ENCODE measurements around the gene RGS9.

RGS9 gene

DNA sequence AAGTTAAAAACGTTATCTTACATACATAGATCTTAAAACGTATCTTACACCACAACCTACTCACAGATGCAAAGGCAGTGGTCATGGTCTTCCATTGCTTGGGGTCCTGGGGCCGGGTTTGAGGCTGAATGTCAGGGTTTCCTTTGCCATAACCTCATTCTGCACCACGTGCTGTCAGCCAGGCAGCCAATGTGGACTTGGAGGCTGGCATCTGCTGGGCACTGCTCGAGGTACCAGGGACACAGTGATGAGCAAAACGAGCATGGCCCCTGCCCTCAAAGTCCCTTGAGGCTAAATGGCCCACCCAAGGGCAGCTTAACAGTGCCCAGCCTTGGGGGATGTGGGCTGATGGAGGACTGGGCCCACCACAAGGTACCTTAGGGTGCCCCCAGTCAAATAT is 35.8 kb upstream of the RGS9 start:
- Histone ChIP-seq H3K9me3 (replicated peaks; ENCODE audit: insufficient read depth, low read length) (no peaks in the 10 kb centered on the region), H3F3A (ENCODE audit: insufficient read depth, low read length) (peaks cover 8% of the 10 kb centered on the region), H3K36me3 (replicated peaks; ENCODE audit: insufficient read depth, low read length) (no peaks in the 10 kb centered on the region), H3K4me1 (ENCODE audit: low read length) (no peaks in the 10 kb centered on the region), H3K9me2 (replicated peaks; ENCODE audit: insufficient read depth, low read length) (no peaks in the 10 kb centered on the region), H3K27me3 (replicated peaks; ENCODE audit: insufficient read depth, low read length) (no peaks in the 10 kb centered on the region), H3K4me2 (ENCODE audit: low read depth, low read length) (peak overlapping the region; percentile 95), H3K79me2 (ENCODE audit: low read length) (no peaks in the 10 kb centered on the region), H3K27ac (ENCODE audit: low read length) (no peak overlapping the region), H3K4me3 (ENCODE audit: low read length) (peak overlapping the region; percentile 67), H3K9ac (ENCODE audit: low read length) (peak overlapping the region; percentile 66; the same call in 1 of the 2 replicates), H4K20me1 (ENCODE audit: insufficient read depth, low read length) (no peaks in the 10 kb centered on the region), H2AFZ (ENCODE audit: low read length) (peak overlapping the region; percentile 87)
- TF ChIP-seq EZH2 (optimal IDR thresholded peaks at IDR 0.05; ENCODE audit: low read depth, low read length), result no peak
- DNase-seq, result no peak

DNA sequence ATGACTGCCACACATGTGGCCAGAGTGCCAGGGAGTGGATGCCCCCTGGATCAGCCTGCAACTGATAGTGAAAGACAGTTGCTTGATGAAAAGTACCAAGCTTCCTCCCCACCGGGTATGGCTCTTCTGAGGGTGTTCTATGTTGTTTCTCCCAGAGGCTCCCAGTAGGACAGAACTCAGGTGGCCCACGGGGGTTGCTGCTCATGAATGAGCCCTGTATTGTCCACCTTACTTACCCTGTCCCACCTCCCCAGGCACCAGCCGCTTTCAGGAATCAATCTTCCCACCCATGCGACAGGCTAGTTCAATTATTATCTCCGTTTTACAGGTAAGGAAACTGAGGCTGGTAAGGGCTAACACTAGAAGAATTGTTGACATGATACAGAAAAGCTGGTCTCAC is 34.9 kb upstream of the RGS9 start:
- no peak overlapping the region for H3K9ac ChIP-seq (ENCODE audit: low read length)
- no peak for TF ChIP-seq EZH2phosphoT487 (IDR thresholded peaks at IDR 0.05; ENCODE audit: low read length)
- H3K4me3 ChIP-seq (ENCODE audit: low read length), result no peak overlapping the region
- no peaks in the 10 kb centered on the region for H3K27me3 ChIP-seq (replicated peaks; ENCODE audit: insufficient read depth, low read length)
- H4K20me1 ChIP-seq (ENCODE audit: insufficient read depth, low read length), result no peaks in the 10 kb centered on the region
- no peak overlapping the region for H3K4me2 ChIP-seq (ENCODE audit: low read depth, low read length)
- no peaks in the 10 kb centered on the region for H3K36me3 ChIP-seq (replicated peaks; ENCODE audit: insufficient read depth, low read length)
- no peaks in the 10 kb centered on the region for H3K79me2 ChIP-seq (ENCODE audit: low read length)
- no peak for DNase-seq
- no peaks in the 10 kb centered on the region for H3K4me1 ChIP-seq (ENCODE audit: low read length)
- peaks cover 8% of the 10 kb centered on the region for H3F3A ChIP-seq (ENCODE audit: insufficient read depth, low read length)
- H3K27ac ChIP-seq (ENCODE audit: low read length), result no peak overlapping the region
- no peaks in the 10 kb centered on the region for H3K9me2 ChIP-seq (replicated peaks; ENCODE audit: insufficient read depth, low read length)
- no peak overlapping the region for H2AFZ ChIP-seq (ENCODE audit: low read length)
- no peaks in the 10 kb centered on the region for H3K9me3 ChIP-seq (replicated peaks; ENCODE audit: insufficient read depth, low read length)

GRCh38 chr17:65102788-65103187 is 34.4 kb upstream of the RGS9 start:
- Histone ChIP-seq H3K4me3 (ENCODE audit: low read length) (no peak overlapping the region), H3K4me2 (ENCODE audit: low read depth, low read length) (no peak overlapping the region), H3K9ac (ENCODE audit: low read length) (no peak overlapping the region), H3F3A (ENCODE audit: insufficient read depth, low read length) (peaks cover 8% of the 10 kb centered on the region), H3K4me1 (ENCODE audit: low read length) (no peaks in the 10 kb centered on the region), H2AFZ (ENCODE audit: low read length) (no peak overlapping the region), H3K27me3 (replicated peaks; ENCODE audit: insufficient read depth, low read length) (no peaks in the 10 kb centered on the region), H3K27ac (ENCODE audit: low read length) (no peak overlapping the region), H4K20me1 (ENCODE audit: insufficient read depth, low read length) (no peaks in the 10 kb centered on the region), H3K36me3 (replicated peaks; ENCODE audit: insufficient read depth, low read length) (no peaks in the 10 kb centered on the region), H3K79me2 (ENCODE audit: low read length) (no peaks in the 10 kb centered on the region), H3K9me3 (replicated peaks; ENCODE audit: insufficient read depth, low read length) (no peaks in the 10 kb centered on the region), H3K9me2 (replicated peaks; ENCODE audit: insufficient read depth, low read length) (no peaks in the 10 kb centered on the region)
- DNase-seq, result no peak
- TF ChIP-seq, protein P1, sequence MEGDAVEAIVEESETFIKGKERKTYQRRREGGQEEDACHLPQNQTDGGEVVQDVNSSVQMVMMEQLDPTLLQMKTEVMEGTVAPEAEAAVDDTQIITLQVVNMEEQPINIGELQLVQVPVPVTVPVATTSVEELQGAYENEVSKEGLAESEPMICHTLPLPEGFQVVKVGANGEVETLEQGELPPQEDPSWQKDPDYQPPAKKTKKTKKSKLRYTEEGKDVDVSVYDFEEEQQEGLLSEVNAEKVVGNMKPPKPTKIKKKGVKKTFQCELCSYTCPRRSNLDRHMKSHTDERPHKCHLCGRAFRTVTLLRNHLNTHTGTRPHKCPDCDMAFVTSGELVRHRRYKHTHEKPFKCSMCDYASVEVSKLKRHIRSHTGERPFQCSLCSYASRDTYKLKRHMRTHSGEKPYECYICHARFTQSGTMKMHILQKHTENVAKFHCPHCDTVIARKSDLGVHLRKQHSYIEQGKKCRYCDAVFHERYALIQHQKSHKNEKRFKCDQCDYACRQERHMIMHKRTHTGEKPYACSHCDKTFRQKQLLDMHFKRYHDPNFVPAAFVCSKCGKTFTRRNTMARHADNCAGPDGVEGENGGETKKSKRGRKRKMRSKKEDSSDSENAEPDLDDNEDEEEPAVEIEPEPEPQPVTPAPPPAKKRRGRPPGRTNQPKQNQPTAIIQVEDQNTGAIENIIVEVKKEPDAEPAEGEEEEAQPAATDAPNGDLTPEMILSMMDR (IDR thresholded peaks at IDR 0.05; ENCODE audit: low read length), result no peak
- TF ChIP-seq EZH2phosphoT487 (IDR thresholded peaks at IDR 0.05; ENCODE audit: low read length), result no peak
- TF ChIP-seq EZH2 (optimal IDR thresholded peaks at IDR 0.05; ENCODE audit: low read depth, low read length), result no peak

GRCh38 chr17:65103431-65103830 is 33.7 kb upstream of the RGS9 start:
- no peak overlapping the region for H3K27ac ChIP-seq (ENCODE audit: low read length)
- no peak overlapping the region for H2AFZ ChIP-seq (ENCODE audit: low read length)
- H3K4me2 ChIP-seq (ENCODE audit: low read depth, low read length), result no peak overlapping the region
- H3K27me3 ChIP-seq (replicated peaks; ENCODE audit: insufficient read depth, low read length), result no peaks in the 10 kb centered on the region
- H3K4me3 ChIP-seq (ENCODE audit: low read length), result no peak overlapping the region
- TF ChIP-seq EZH2 (optimal IDR thresholded peaks at IDR 0.05; ENCODE audit: low read depth, low read length) (no peak), EZH2phosphoT487 (IDR thresholded peaks at IDR 0.05; ENCODE audit: low read length) (no peak)
- TF ChIP-seq, protein P1 (IDR thresholded peaks at IDR 0.05; ENCODE audit: low read length), result no peak
- no peaks in the 10 kb centered on the region for H3K9me3 ChIP-seq (replicated peaks; ENCODE audit: insufficient read depth, low read length)
- no peaks in the 10 kb centered on the region for H3K36me3 ChIP-seq (replicated peaks; ENCODE audit: insufficient read depth, low read length)
- peaks cover 8% of the 10 kb centered on the region for H3F3A ChIP-seq (ENCODE audit: insufficient read depth, low read length)
- DNase-seq, result no peak
- no peaks in the 10 kb centered on the region for H3K9me2 ChIP-seq (replicated peaks; ENCODE audit: insufficient read depth, low read length)
- no peaks in the 10 kb centered on the region for H3K4me1 ChIP-seq (ENCODE audit: low read length)
- H3K79me2 ChIP-seq (ENCODE audit: low read length), result no peaks in the 10 kb centered on the region
- H4K20me1 ChIP-seq (ENCODE audit: insufficient read depth, low read length), result no peaks in the 10 kb centered on the region
- H3K9ac ChIP-seq (ENCODE audit: low read length), result no peak overlapping the region

Measured in MM.1S (cell line).